DOHH2 (cell line): ENCODE data around the gene NES.

Source experiments
- H3F3A ChIP-seq: fragments of 200-600 bp; sonication (generic), shearing (Covaris generic); 2 replicates; pipeline ENCODE4 v1.6.0; 2016; ENCODE audit warnings: antibody characterized with exemption, mild to moderate bottlenecking; ENCODE audit not compliant: control insufficient read depth, insufficient read depth
- H3K27ac ChIP-seq: fragments of 200-600 bp; sonication (generic); 2 replicates; pipeline ENCODE4 v1.5.1; 2014; ENCODE audit warnings: low read depth, mild to moderate bottlenecking, low read length, moderate library complexity
- H3K27me3 ChIP-seq: fragments of 200-600 bp; sonication (generic); 2 replicates; pipeline ENCODE4 v1.6.1; 2014; ENCODE audit warnings: mild to moderate bottlenecking, low read length, mixed read lengths; ENCODE audit not compliant: control insufficient read depth
- H3K36me3 ChIP-seq: fragments of 200-600 bp; sonication (generic); 2 replicates; pipeline ENCODE4 v1.6.1; 2014; ENCODE audit warnings: mild to moderate bottlenecking, low read length, moderate library complexity, mixed read lengths; ENCODE audit not compliant: control insufficient read depth
- H3K4me1 ChIP-seq: fragments of 200-600 bp; sonication (generic); 2 replicates; pipeline ENCODE4 v1.6.1; 2014; ENCODE audit warnings: mild to moderate bottlenecking, low read length, mixed read lengths; ENCODE audit not compliant: control insufficient read depth
- H3K4me2 ChIP-seq: fragments of 200-600 bp; sonication (generic); 2 replicates; pipeline ENCODE4 v1.6.0; 2014; ENCODE audit warnings: mild to moderate bottlenecking, low read length, moderate library complexity
- H3K4me3 ChIP-seq: fragments of 200-600 bp; sonication (generic); 2 replicates; pipeline ENCODE4 v1.5.1; 2014; ENCODE audit warnings: mild to moderate bottlenecking, low read length, mixed read lengths
- H3K79me2 ChIP-seq: fragments of 200-600 bp; sonication (generic); 2 replicates; pipeline ENCODE4 v1.6.1; 2014; ENCODE audit warnings: mild to moderate bottlenecking, low read length, mixed read lengths; ENCODE audit not compliant: control insufficient read depth
- H3K9me2 ChIP-seq: fragments of 200-600 bp; sonication (generic); replicated peaks from 2 replicates; pipeline ENCODE4 v1.6.1; 2014; ENCODE audit warnings: mild to moderate bottlenecking, low read length, mixed read lengths; ENCODE audit not compliant: control insufficient read depth
- H3K9me3 ChIP-seq: fragments of 200-600 bp; sonication (generic); 2 replicates; pipeline ENCODE4 v1.6.1; 2014; ENCODE audit warnings: antibody characterized with exemption, low read length, mixed read lengths; ENCODE audit not compliant: control insufficient read depth, insufficient read depth
- H4K20me1 ChIP-seq: fragments of 200-600 bp; sonication (generic); 2 replicates; pipeline ENCODE4 v1.6.0; 2014; ENCODE audit warnings: low read depth, mild to moderate bottlenecking, antibody characterized with exemption, low read length, moderate library complexity; ENCODE audit not compliant: control insufficient read depth, insufficient read depth
- EZH2phosphoT487 ChIP-seq: fragments of 200-600 bp; sonication (generic); IDR thresholded peaks from 2 replicates; pipeline ENCODE4 v1.6.1; 2017; ENCODE audit warnings: borderline replicate concordance, mild to moderate bottlenecking, antibody characterized with exemption, low read length, moderate library complexity, mixed read lengths
- TF ChIP-seq, protein P1 (sequence below): fragments of 200-600 bp; sonication (generic); IDR thresholded peaks from one replicate; pipeline ENCODE4 v1.5.1; 2014; ENCODE audit warnings: antibody characterized with exemption, mild to moderate bottlenecking, low read depth, low read length; ENCODE audit not compliant: poor library complexity, severe bottlenecking

Gene NES

DNA sequence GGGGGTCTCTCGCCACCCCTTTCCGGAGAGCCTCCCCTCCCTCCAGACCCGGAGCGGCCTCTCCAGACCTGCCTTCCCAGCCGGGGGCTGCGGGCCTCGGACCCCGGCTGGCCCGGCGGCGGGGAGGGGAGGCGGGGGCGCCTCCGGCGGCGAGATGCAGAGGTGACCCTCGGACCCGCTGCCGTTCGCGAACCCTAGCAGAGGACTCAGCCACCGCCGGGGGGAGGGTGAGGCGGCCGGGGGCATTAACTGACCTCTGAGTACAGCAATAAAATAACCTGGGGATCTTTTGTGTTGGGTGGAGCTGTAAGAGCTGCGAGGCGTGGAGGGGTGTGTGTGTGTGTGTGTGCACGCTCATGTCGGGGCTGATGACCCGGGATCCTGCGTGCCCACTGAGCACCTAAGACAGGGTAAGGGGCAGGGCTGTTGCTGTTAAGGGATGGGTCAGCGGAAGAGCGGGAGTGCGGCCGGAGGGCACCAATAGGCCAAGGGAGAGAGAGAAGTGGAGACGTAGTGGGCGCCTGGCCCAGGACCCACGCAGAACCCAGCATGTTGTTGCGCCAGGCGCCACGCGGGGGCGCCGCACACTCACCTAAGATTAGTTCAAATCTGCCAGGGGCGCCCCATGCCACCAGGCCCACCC lies 51.6 kb downstream of the NES start:
- no peak overlapping the region for H3K4me3 ChIP-seq
- no peaks in the 10 kb centered on the region for H3K36me3 ChIP-seq
- peaks cover 14% of the 10 kb centered on the region for H3F3A ChIP-seq
- H3K4me2 ChIP-seq, result peak overlapping the region; percentile 65
- peak; percentile 82; the same call in 1 of the 2 replicates for TF ChIP-seq EZH2phosphoT487
- TF ChIP-seq, protein P1, sequence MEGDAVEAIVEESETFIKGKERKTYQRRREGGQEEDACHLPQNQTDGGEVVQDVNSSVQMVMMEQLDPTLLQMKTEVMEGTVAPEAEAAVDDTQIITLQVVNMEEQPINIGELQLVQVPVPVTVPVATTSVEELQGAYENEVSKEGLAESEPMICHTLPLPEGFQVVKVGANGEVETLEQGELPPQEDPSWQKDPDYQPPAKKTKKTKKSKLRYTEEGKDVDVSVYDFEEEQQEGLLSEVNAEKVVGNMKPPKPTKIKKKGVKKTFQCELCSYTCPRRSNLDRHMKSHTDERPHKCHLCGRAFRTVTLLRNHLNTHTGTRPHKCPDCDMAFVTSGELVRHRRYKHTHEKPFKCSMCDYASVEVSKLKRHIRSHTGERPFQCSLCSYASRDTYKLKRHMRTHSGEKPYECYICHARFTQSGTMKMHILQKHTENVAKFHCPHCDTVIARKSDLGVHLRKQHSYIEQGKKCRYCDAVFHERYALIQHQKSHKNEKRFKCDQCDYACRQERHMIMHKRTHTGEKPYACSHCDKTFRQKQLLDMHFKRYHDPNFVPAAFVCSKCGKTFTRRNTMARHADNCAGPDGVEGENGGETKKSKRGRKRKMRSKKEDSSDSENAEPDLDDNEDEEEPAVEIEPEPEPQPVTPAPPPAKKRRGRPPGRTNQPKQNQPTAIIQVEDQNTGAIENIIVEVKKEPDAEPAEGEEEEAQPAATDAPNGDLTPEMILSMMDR, result peak; percentile 96
- peaks cover 56% of the 10 kb centered on the region for H3K4me1 ChIP-seq
- peaks cover 36% of the 10 kb centered on the region for H3K27me3 ChIP-seq
- no peak overlapping the region for H3K27ac ChIP-seq
- no peaks in the 10 kb centered on the region for H3K79me2 ChIP-seq
- no peaks in the 10 kb centered on the region for H3K9me3 ChIP-seq
- H4K20me1 ChIP-seq, result no peaks in the 10 kb centered on the region
- no peaks in the 10 kb centered on the region for H3K9me2 ChIP-seq

GRCh38 chr1:156624814-156625435 lies 52.3 kb downstream of the NES start:
- H3K9me2 ChIP-seq, result no peaks in the 10 kb centered on the region
- no peak overlapping the region for H3K27ac ChIP-seq
- peak overlapping the region; percentile 65 for H3K4me2 ChIP-seq
- no peaks in the 10 kb centered on the region for H4K20me1 ChIP-seq
- peaks cover 14% of the 10 kb centered on the region for H3F3A ChIP-seq
- no peaks in the 10 kb centered on the region for H3K9me3 ChIP-seq
- peaks cover 50% of the 10 kb centered on the region for H3K4me1 ChIP-seq
- H3K27me3 ChIP-seq, result peaks cover 42% of the 10 kb centered on the region
- H3K4me3 ChIP-seq, result no peak overlapping the region
- no peaks in the 10 kb centered on the region for H3K36me3 ChIP-seq
- TF ChIP-seq, protein P1, result no peak
- TF ChIP-seq EZH2phosphoT487, result no peak
- H3K79me2 ChIP-seq, result no peaks in the 10 kb centered on the region

GRCh38 chr1:156623946-156624813 lies 53.0 kb downstream of the NES start:
- Histone ChIP-seq H3K36me3 (no peaks in the 10 kb centered on the region), H3K9me2 (no peaks in the 10 kb centered on the region), H3K27me3 (peaks cover 49% of the 10 kb centered on the region), H3F3A (peaks cover 14% of the 10 kb centered on the region), H3K4me3 (peak overlapping the region; percentile 54), H3K27ac (no peak overlapping the region), H3K4me1 (peaks cover 44% of the 10 kb centered on the region), H3K9me3 (no peaks in the 10 kb centered on the region), H3K79me2 (no peaks in the 10 kb centered on the region), H4K20me1 (no peaks in the 10 kb centered on the region), H3K4me2 (peak overlapping the region; percentile 65)
- TF ChIP-seq, protein P1, result peak; percentile 63
- TF ChIP-seq EZH2phosphoT487, result no peak
